Esophagus (tissue), 2 donors: ENCODE data around the gene KCNN3. TPM values are rescaled to one million over a fixed set of nuclear protein-coding genes. Genes with fewer than 3 reads are reported as not detected.

ENCODE experiments used
- H3K27ac ChIP-seq, 2 donors: one replicate each; pipeline ENCODE4 v1.5.1; 2013; ENCODE audit warnings: low read depth in 2 of 2, mild to moderate bottlenecking in 2 of 2, inconsistent platforms in 1 of 2, low read length in 1 of 2, moderate library complexity in 1 of 2
- H3K27me3 ChIP-seq, 2 donors: one replicate each; pipeline ENCODE4 v1.6.1; 2013; ENCODE audit warnings: low read length in 2 of 2, control low read depth in 1 of 2, mild to moderate bottlenecking in 1 of 2; ENCODE audit not compliant: insufficient read depth in 2 of 2, control insufficient read depth in 1 of 2
- H3K36me3 ChIP-seq, 2 donors: one replicate each; pipeline ENCODE4 v1.6.1; 2013; ENCODE audit warnings: low read length in 1 of 2; ENCODE audit not compliant: control insufficient read depth in 2 of 2, insufficient read depth in 2 of 2
- H3K4me1 ChIP-seq, 2 donors: one replicate each; pipeline ENCODE4 v1.6.1; 2013; ENCODE audit warnings: low read length in 1 of 2; ENCODE audit not compliant: control insufficient read depth in 2 of 2, insufficient read depth in 2 of 2
- H3K4me3 ChIP-seq, 2 donors: one replicate each; pipeline ENCODE4 v1.5.1; 2013; ENCODE audit warnings: low read length in 2 of 2, mild to moderate bottlenecking in 2 of 2, low read depth in 1 of 2, moderate library complexity in 1 of 2
- H3K9me3 ChIP-seq, 2 donors: one replicate each; pipeline ENCODE4 v1.6.1; 2013; ENCODE audit warnings: mild to moderate bottlenecking in 2 of 2, low read depth in 1 of 2, low read length in 1 of 2, moderate library complexity in 1 of 2; ENCODE audit not compliant: control insufficient read depth in 2 of 2, insufficient read depth in 1 of 2
- WGBS, 2 donors: extraction: QIAGEN DNeasy Blood & Tissue Kit; methylation state at CpG; one replicate each; pipeline ENCODE4 v1.1.7; 2013; 5-methylcytosine and 5-hydroxymethylcytosine counted together
- polyA plus RNA-seq, 2 donors: library from polyadenylated mRNA; stranded (reverse); fragments of 200-250 nt; gene quantifications; one replicate each; pipeline ENCODE4 v1.2.3, GENCODE V29; 2013
- donor health status: healthy with polysubstance abuse.
- donor health status: Bipolar disorder and iron deficiency.

Gene KCNN3
- polyA plus RNA-seq, 2 donors, result 0.12 to 0.14 TPM

- Histone ChIP-seq H3K27ac (no peak overlapping the region), H3K27me3 (no peaks in the 10 kb centered on the region), H3K4me1 (peaks cover 2 to 15% of the 10 kb centered on the region in 2 donors), H3K36me3 (no peaks in the 10 kb centered on the region), H3K4me3 (no peak overlapping the region), H3K9me3 (no peaks in the 10 kb centered on the region)
- WGBS, 2 donors, result 74 to 75% methylated on average over 6 of the region's 6 CpGs
Measured at GRCh38 chr1:154870734-154871133, 653 bp upstream of the KCNN3 start.

GRCh38 chr1:154869351-154870114, 548 bp downstream of the KCNN3 start:
- Histone ChIP-seq H3K4me1 (peaks cover 2 to 15% of the 10 kb centered on the region in 2 donors), H3K36me3 (no peaks in the 10 kb centered on the region), H3K27me3 (no peaks in the 10 kb centered on the region), H3K27ac (no peak overlapping the region), H3K4me3 (peak overlapping the region; percentile 16 to 33), H3K9me3 (no peaks in the 10 kb centered on the region)
- WGBS, 2 donors, result 16 to 34% methylated on average over 22 to 26 of the region's 26 CpGs

GRCh38 chr1:154867841-154868605, 2.1 kb downstream of the KCNN3 start:
- no peak overlapping the region for H3K4me3 ChIP-seq
- no peaks in the 10 kb centered on the region for H3K27me3 ChIP-seq
- 26 to 45% methylated on average over 17 to 19 of the region's 19 CpGs for WGBS, 2 donors
- no peaks in the 10 kb centered on the region for H3K9me3 ChIP-seq
- peaks cover 2 to 16% of the 10 kb centered on the region in 2 donors for H3K4me1 ChIP-seq
- no peaks in the 10 kb centered on the region for H3K36me3 ChIP-seq
- no peak overlapping the region for H3K27ac ChIP-seq

- Histone ChIP-seq H3K9me3 (no peaks in the 10 kb centered on the region), H3K4me1 (peaks cover 2 to 16% of the 10 kb centered on the region in 2 donors), H3K27ac (no peak overlapping the region), H3K27me3 (no peaks in the 10 kb centered on the region), H3K4me3 (no peak overlapping the region), H3K36me3 (no peaks in the 10 kb centered on the region)
- WGBS, 2 donors, result 15 to 25% methylated on average over 25 of the region's 25 CpGs
Measured at GRCh38 chr1:154867064-154867825, 2.8 kb downstream of the KCNN3 start.

GRCh38 chr1:154866257-154867063, 3.6 kb downstream of the KCNN3 start:
- H3K9me3 ChIP-seq, result no peaks in the 10 kb centered on the region
- no peak overlapping the region for H3K4me3 ChIP-seq

GRCh38 chr1:154865442-154866256, 4.4 kb downstream of the KCNN3 start:
- Histone ChIP-seq H3K36me3 (no peaks in the 10 kb centered on the region), H3K4me1 (peaks cover 2 to 16% of the 10 kb centered on the region in 2 donors), H3K4me3 (no peak overlapping the region), H3K9me3 (no peaks in the 10 kb centered on the region), H3K27me3 (no peaks in the 10 kb centered on the region), H3K27ac (no peak overlapping the region)
- 78 to 87% methylated on average over 5 of the region's 5 CpGs for WGBS, 2 donors

More at GRCh38 chr1:154866257-154867063, 3.6 kb downstream of the KCNN3 start:
- WGBS, 2 donors, result 77 to 83% methylated on average over 14 of the region's 14 CpGs
- peaks cover 2 to 16% of the 10 kb centered on the region in 2 donors for H3K4me1 ChIP-seq
- H3K36me3 ChIP-seq, result no peaks in the 10 kb centered on the region
- no peak overlapping the region for H3K27ac ChIP-seq
- no peaks in the 10 kb centered on the region for H3K27me3 ChIP-seq

- 87% methylated on average over 8 of the region's 8 CpGs for WGBS, 2 donors
- Histone ChIP-seq H3K36me3 (no peaks in the 10 kb centered on the region), H3K4me1 (peaks cover 0 to 6% of the 10 kb centered on the region in 2 donors), H3K27ac (no peak overlapping the region), H3K27me3 (no peaks in the 10 kb centered on the region), H3K4me3 (no peak overlapping the region), H3K9me3 (no peaks in the 10 kb centered on the region)
Measured at GRCh38 chr1:154864189-154864975, 5.7 kb downstream of the KCNN3 start.
